Neutrophil (primary cell): ENCODE data around the gene GALNT18.

Experiments used
- H3K27ac ChIP-seq: fragments of 200-600 bp; sonication (generic); 2 replicates; pipeline ENCODE4 v1.5.1; 2016; ENCODE audit warnings: mild to moderate bottlenecking, moderate library complexity
- H3K27me3 ChIP-seq: fragments of 200-600 bp; sonication (generic); 2 replicates; pipeline ENCODE4 v1.6.0; 2016; ENCODE audit warnings: mild to moderate bottlenecking
- H3K36me3 ChIP-seq: fragments of 200-600 bp; sonication (generic); 2 replicates; pipeline ENCODE4 v1.5.1; 2017
- H3K4me1 ChIP-seq, 2 experiments: fragments of 200-600 bp in 1 of 2; sonication (generic) in 1 of 2; 1 replicate in 1 of 2; 2 replicates in 1 of 2; pipeline versions ENCODE4 v1.5.1 to v1.6.1; 2013 to 2016; ENCODE audit warnings: low read depth in 1 of 2, low read length in 1 of 2, mild to moderate bottlenecking in 1 of 2, moderate library complexity in 1 of 2; ENCODE audit not compliant: control insufficient read depth in 1 of 2, insufficient read depth in 1 of 2
- H3K4me3 ChIP-seq, 2 experiments: fragments of 200-600 bp in 1 of 2; sonication (generic) in 1 of 2; 1 replicate in 1 of 2; 2 replicates in 1 of 2; pipeline ENCODE4 v1.5.1; 2013 to 2016; ENCODE audit warnings: low read depth in 1 of 2, low read length in 1 of 2, mild to moderate bottlenecking in 1 of 2, moderate library complexity in 1 of 2
- H3K9me3 ChIP-seq: fragments of 200-600 bp; sonication (generic); 2 replicates; pipeline ENCODE4 v1.5.1; 2016
- TF ChIP-seq, protein P1 (sequence below): fragments of 200-600 bp; sonication (generic); IDR thresholded peaks from 2 replicates; pipeline ENCODE4 v1.5.1; 2016; ENCODE audit warnings: antibody characterized with exemption

Gene GALNT18

GRCh38 chr11:11572386-11572785 is 49.4 kb downstream of the GALNT18 start:
- Histone ChIP-seq H3K27ac (no peak overlapping the region), H3K4me1 (no peaks in the 10 kb centered on the region), H3K9me3 (no peaks in the 10 kb centered on the region), H3K4me3 (no peak overlapping the region), H3K27me3 (peaks cover 18% of the 10 kb centered on the region), H3K36me3 (no peaks in the 10 kb centered on the region)
- TF ChIP-seq, protein P1, sequence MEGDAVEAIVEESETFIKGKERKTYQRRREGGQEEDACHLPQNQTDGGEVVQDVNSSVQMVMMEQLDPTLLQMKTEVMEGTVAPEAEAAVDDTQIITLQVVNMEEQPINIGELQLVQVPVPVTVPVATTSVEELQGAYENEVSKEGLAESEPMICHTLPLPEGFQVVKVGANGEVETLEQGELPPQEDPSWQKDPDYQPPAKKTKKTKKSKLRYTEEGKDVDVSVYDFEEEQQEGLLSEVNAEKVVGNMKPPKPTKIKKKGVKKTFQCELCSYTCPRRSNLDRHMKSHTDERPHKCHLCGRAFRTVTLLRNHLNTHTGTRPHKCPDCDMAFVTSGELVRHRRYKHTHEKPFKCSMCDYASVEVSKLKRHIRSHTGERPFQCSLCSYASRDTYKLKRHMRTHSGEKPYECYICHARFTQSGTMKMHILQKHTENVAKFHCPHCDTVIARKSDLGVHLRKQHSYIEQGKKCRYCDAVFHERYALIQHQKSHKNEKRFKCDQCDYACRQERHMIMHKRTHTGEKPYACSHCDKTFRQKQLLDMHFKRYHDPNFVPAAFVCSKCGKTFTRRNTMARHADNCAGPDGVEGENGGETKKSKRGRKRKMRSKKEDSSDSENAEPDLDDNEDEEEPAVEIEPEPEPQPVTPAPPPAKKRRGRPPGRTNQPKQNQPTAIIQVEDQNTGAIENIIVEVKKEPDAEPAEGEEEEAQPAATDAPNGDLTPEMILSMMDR, result no peak

DNA sequence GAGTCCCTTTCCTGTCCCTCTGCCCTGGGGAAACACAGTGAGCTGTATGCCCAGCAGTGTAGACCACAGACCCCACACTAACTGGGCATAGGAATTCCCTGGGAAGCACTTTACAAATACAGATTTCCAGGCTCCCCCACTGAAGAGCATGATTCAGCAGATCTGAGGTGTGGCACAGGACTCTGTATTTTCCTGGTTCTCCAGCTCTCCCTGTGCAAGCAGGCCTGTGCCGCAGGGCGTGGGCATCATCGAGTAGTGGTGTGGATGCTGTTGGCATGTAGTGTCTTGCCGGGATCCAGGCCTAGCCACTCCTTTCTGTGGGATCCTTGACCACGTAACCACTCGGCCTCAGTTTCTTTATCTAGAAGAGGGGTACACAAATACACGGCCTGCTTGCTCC is 49.9 kb downstream of the GALNT18 start:
- TF ChIP-seq, protein P1, result no peak
- Histone ChIP-seq H3K4me1 (no peaks in the 10 kb centered on the region), H3K9me3 (no peaks in the 10 kb centered on the region), H3K4me3 (no peak overlapping the region), H3K36me3 (no peaks in the 10 kb centered on the region), H3K27ac (no peak overlapping the region), H3K27me3 (peaks cover 18% of the 10 kb centered on the region)

DNA sequence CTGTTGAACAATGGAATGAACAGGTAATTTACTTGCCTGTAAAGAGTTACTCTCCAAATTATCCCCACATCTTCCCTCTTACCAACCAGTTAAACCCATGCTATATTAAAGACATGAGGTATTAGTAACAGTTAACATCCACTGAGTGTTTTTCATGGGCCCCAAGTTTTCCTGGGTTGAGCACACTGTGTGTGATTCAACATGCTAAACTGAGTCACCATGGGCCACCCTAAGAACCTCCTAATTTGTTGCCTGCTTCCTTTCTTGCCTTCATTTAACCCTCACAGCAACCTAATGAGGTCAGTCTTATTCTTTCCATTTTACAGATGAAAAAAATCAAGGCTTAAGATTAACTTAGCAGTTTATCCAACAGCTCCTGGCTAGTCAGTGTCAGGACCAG is 51.0 kb downstream of the GALNT18 start:
- Histone ChIP-seq H3K36me3 (no peaks in the 10 kb centered on the region), H3K4me3 (no peak overlapping the region), H3K27ac (no peak overlapping the region), H3K27me3 (peaks cover 25% of the 10 kb centered on the region), H3K4me1 (no peaks in the 10 kb centered on the region), H3K9me3 (no peaks in the 10 kb centered on the region)
- TF ChIP-seq, protein P1, result no peak

GRCh38 chr11:11569936-11570491 is 51.8 kb downstream of the GALNT18 start:
- Histone ChIP-seq H3K36me3 (no peaks in the 10 kb centered on the region), H3K4me3 (no peak overlapping the region), H3K27ac (no peak overlapping the region), H3K27me3 (peaks cover 27% of the 10 kb centered on the region), H3K4me1 (no peaks in the 10 kb centered on the region), H3K9me3 (no peaks in the 10 kb centered on the region)
- TF ChIP-seq, protein P1, result no peak

DNA sequence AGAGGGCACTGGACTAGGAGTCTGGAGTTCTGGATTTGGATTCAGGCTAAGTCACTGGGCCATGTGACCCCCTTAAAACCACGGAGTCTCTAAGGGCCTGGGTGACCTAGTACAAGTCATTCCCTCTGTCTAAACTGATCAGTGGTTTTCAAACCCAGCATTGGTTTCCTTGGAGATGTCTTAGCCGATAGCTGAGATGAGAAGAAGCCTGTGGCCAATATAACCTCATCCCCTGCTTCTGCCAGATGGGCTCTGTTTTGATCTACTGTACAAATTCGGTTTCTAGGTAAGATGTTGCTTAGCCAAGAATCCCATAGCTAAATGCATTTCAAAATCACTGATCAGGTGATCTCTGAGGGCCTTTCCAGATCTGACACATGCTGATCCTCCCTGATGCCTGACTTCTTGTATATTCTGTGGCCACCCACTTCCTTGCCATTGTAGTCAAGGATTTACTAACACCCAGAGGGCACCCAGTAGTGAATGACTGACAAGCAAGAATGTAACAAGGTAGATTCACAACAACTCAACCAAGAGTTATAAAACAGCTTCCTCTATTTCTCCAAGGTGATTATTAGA is 53.1 kb downstream of the GALNT18 start:
- Histone ChIP-seq H3K4me1 (no peaks in the 10 kb centered on the region), H3K27me3 (peaks cover 34% of the 10 kb centered on the region), H3K9me3 (no peaks in the 10 kb centered on the region), H3K36me3 (no peaks in the 10 kb centered on the region), H3K4me3 (no peak overlapping the region), H3K27ac (no peak overlapping the region)
- TF ChIP-seq, protein P1, result no peak
